Gastrocnemius medialis (tissue), 4 donors: ENCODE measurements around the gene PRPF40B.

Experiments used
- CTCF ChIP-seq, 5 experiments: fragments of 450-650 bp in 3 of 5; fragments of 200-600 bp in 2 of 5; sonication (generic) in 2 of 5; IDR thresholded peaks in 4 of 5; conservative IDR thresholded peaks in 1 of 5; 1 replicate in 4 of 5; 2 replicates in 1 of 5; pipeline ENCODE4 v1.5.1; 2016 to 2019; ENCODE audit warnings: antibody characterized with exemption in 5 of 5, mild to moderate bottlenecking in 3 of 5, moderate library complexity in 3 of 5
- POLR2A ChIP-seq, 2 donors: fragments of 450-650 bp; IDR thresholded peaks; one replicate each; pipeline ENCODE4 v1.6.1; 2017; ENCODE audit warnings: antibody characterized with exemption in 2 of 2, mild to moderate bottlenecking in 2 of 2, moderate library complexity in 2 of 2

DNA sequence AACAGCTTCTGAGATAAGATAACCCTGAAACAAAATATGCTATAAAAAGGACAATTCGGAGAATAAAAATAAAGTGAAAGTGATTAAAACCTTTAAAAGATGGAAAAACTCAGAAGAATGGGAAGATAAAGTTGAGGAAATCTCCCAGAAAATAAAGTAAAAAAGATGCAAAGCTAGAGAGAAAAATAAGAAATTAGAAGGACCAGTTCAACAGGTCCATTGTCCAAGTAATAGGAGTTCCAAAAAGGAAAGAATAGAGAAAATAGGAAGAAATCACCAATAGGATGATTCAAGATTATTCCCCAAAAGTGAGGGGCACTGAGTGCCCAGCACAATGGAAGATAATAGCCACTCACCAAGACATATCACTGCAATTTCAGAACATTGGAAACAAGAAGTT is 4.8 kb upstream of the PRPF40B start:
- no peak for TF ChIP-seq CTCF (IDR thresholded peaks at IDR 0.05 in 4 of 5, conservative IDR thresholded peaks at IDR 0.05 in 1 of 5)
- TF ChIP-seq POLR2A (IDR thresholded peaks at IDR 0.05): no peak
